Hepatocyte (in vitro differentiated cells): ENCODE results near the gene HM13. TPM values are rescaled to one million over a fixed set of nuclear protein-coding genes. Genes with fewer than 3 reads are reported as not detected.

ENCODE experiments used
- DNase-seq: peaks from one replicate; pipeline ENCODE4 v3.0.0-alpha.2; 2016; ENCODE audit warnings: low spot score
- H2AFZ ChIP-seq: fragments of 200-600 bp; sonication (generic); 2 replicates; pipeline ENCODE4 v1.6.0; 2016; ENCODE audit warnings: antibody characterized with exemption, mild to moderate bottlenecking
- H3K27ac ChIP-seq: fragments of 200-600 bp; sonication (generic); 2 replicates; pipeline ENCODE4 v1.5.1; 2016; ENCODE audit warnings: mild to moderate bottlenecking
- H3K27me3 ChIP-seq: fragments of 200-600 bp; sonication (generic); 2 replicates; pipeline ENCODE4 v1.6.1; 2016
- H3K36me3 ChIP-seq: fragments of 200-600 bp; sonication (generic); replicated peaks from 2 replicates; pipeline ENCODE4 v1.5.1; 2016; ENCODE audit warnings: low read depth; ENCODE audit not compliant: insufficient read depth
- H3K4me1 ChIP-seq: fragments of 200-600 bp; sonication (generic); 2 replicates; pipeline ENCODE4 v1.5.1; 2016; ENCODE audit warnings: mild to moderate bottlenecking, moderate library complexity; ENCODE audit not compliant: insufficient read depth
- H3K4me2 ChIP-seq: fragments of 200-600 bp; sonication (generic); 2 replicates; pipeline ENCODE4 v1.6.0; 2016
- H3K4me3 ChIP-seq: fragments of 200-600 bp; sonication (generic); 2 replicates; pipeline ENCODE4 v1.5.1; 2016; ENCODE audit warnings: mild to moderate bottlenecking
- H3K79me2 ChIP-seq: fragments of 200-600 bp; sonication (generic); 2 replicates; pipeline ENCODE4 v1.6.0; 2017; ENCODE audit warnings: mild to moderate bottlenecking
- H3K9me2 ChIP-seq: fragments of 200-600 bp; sonication (generic); replicated peaks from 2 replicates; pipeline ENCODE4 v1.6.0; 2017; ENCODE audit warnings: mild to moderate bottlenecking; ENCODE audit not compliant: insufficient read depth
- H3K9me3 ChIP-seq: fragments of 200-600 bp; sonication (generic); 2 replicates; pipeline ENCODE4 v1.5.1; 2016; ENCODE audit warnings: low read depth, mild to moderate bottlenecking
- H4K20me1 ChIP-seq: fragments of 200-600 bp; sonication (generic); 2 replicates; pipeline ENCODE4 v1.6.0; 2016; ENCODE audit warnings: mild to moderate bottlenecking; ENCODE audit not compliant: insufficient read depth, poor library complexity, severe bottlenecking
- CTCF ChIP-seq: fragments of 200-600 bp; sonication (generic); IDR thresholded peaks from 2 replicates; pipeline ENCODE4 v1.5.1; 2016; ENCODE audit warnings: antibody characterized with exemption, mild to moderate bottlenecking; ENCODE audit not compliant: poor library complexity
- EZH2 ChIP-seq: fragments of 200-600 bp; sonication (generic); IDR thresholded peaks from 2 replicates; pipeline ENCODE4 v1.6.1; 2016; ENCODE audit warnings: antibody characterized with exemption, mild to moderate bottlenecking, borderline replicate concordance
- EZH2phosphoT487 ChIP-seq: fragments of 200-600 bp; sonication (generic); IDR thresholded peaks from one replicate; pipeline ENCODE4 v1.6.1; 2018; ENCODE audit warnings: antibody characterized with exemption, mild to moderate bottlenecking, low read depth, moderate library complexity; ENCODE audit not compliant: unreplicated experiment, severe bottlenecking
- WGBS: methylation state at CpG from one replicate; pipeline ENCODE4 v1.1.6; 2016; ENCODE audit warnings: low lambda C conversion rate; ENCODE audit errors: missing lambda C conversion rate; 5-methylcytosine and 5-hydroxymethylcytosine counted together
- polyA plus RNA-seq: library from polyadenylated mRNA; unstranded; fragments of >200 nt; fragmentation: Nextera tagmentation; extraction: Ambion mirVana; gene quantifications from 2 replicates; pipeline ENCODE4 v1.2.1, GENCODE V29; 2016
- total RNA-seq: library from RNA; depleted of rRNA; stranded (reverse); fragments of >200 nt; gene quantifications from 2 replicates; pipeline ENCODE4 v1.2.3, GENCODE V29; 2014

HM13 gene
- total and polyA plus RNA-seq, 2 experiments from 2014 or later, result 219 to 461 TPM

GRCh38 chr20:31562241-31562640, 48.0 kb downstream of the HM13 start:
- no peaks in the 10 kb centered on the region for H3K9me3 ChIP-seq
- peaks cover 14% of the 10 kb centered on the region for H3K4me1 ChIP-seq
- H3K27me3 ChIP-seq, result no peaks in the 10 kb centered on the region
- no peak for DNase-seq
- no peak overlapping the region for H2AFZ ChIP-seq
- no peak overlapping the region for H3K4me3 ChIP-seq
- no peaks in the 10 kb centered on the region for H3K79me2 ChIP-seq
- WGBS, result 81% methylated on average over 1 of the region's 1 CpG
- TF ChIP-seq EZH2 (no peak), EZH2phosphoT487 (no peak), CTCF (no peak)
- peak overlapping the region; percentile 54 for H3K27ac ChIP-seq
- H4K20me1 ChIP-seq, result no peaks in the 10 kb centered on the region
- H3K9me2 ChIP-seq, result no peaks in the 10 kb centered on the region
- H3K4me2 ChIP-seq, result no peak overlapping the region
- no peaks in the 10 kb centered on the region for H3K36me3 ChIP-seq

GRCh38 chr20:31564284-31564683, 50.0 kb downstream of the HM13 start:
- H3K4me3 ChIP-seq, result no peak overlapping the region
- H3K36me3 ChIP-seq, result no peaks in the 10 kb centered on the region
- 90% methylated on average over 6 of the region's 6 CpGs for WGBS
- H3K27ac ChIP-seq, result no peak overlapping the region
- TF ChIP-seq EZH2phosphoT487, result no peak
- TF ChIP-seq EZH2, result no peak
- TF ChIP-seq CTCF, result no peak
- H3K27me3 ChIP-seq, result no peaks in the 10 kb centered on the region
- no peak overlapping the region for H3K4me2 ChIP-seq
- no peaks in the 10 kb centered on the region for H3K79me2 ChIP-seq
- no peaks in the 10 kb centered on the region for H3K9me2 ChIP-seq
- H4K20me1 ChIP-seq, result no peaks in the 10 kb centered on the region
- no peak for DNase-seq
- H3K9me3 ChIP-seq, result no peaks in the 10 kb centered on the region
- H3K4me1 ChIP-seq, result peaks cover 31% of the 10 kb centered on the region
- H2AFZ ChIP-seq, result no peak overlapping the region

GRCh38 chr20:31565699-31566318, 51.6 kb downstream of the HM13 start:
- no peak for TF ChIP-seq EZH2
- TF ChIP-seq EZH2phosphoT487, result no peak
- TF ChIP-seq CTCF, result no peak
- H3K9me3 ChIP-seq, result no peaks in the 10 kb centered on the region
- no peaks in the 10 kb centered on the region for H3K27me3 ChIP-seq
- H3K36me3 ChIP-seq, result no peaks in the 10 kb centered on the region
- no peaks in the 10 kb centered on the region for H3K79me2 ChIP-seq
- H3K4me2 ChIP-seq, result peak overlapping the region; percentile 16
- H2AFZ ChIP-seq, result no peak overlapping the region
- no peaks in the 10 kb centered on the region for H3K9me2 ChIP-seq
- no peak for DNase-seq
- peak overlapping the region; percentile 98 for H3K27ac ChIP-seq
- H3K4me3 ChIP-seq, result no peak overlapping the region
- 93% methylated on average over 6 of the region's 6 CpGs for WGBS
- H4K20me1 ChIP-seq, result no peaks in the 10 kb centered on the region
- peaks cover 44% of the 10 kb centered on the region for H3K4me1 ChIP-seq
